Right ventricle myocardium superior (tissue), 1 donor: ENCODE results near the gene SLC39A8. TPM values are rescaled to one million over a fixed set of nuclear protein-coding genes. Genes with fewer than 3 reads are reported as not detected.
"Not testable (repeated sequence)": the region's sequence is repeated elsewhere in the genome, so short reads cannot be mapped to it uniquely, and the experiment has no call there.

Experiments used
- ATAC-seq: fragments of 200-7000 bp; cut with Tn5 transposase; one replicate; pipeline ENCODE4 v1.9.1; 2020; ENCODE audit warnings: mild to moderate bottlenecking; ENCODE audit not compliant: poor library complexity
- DNase-seq: peaks from one replicate; pipeline ENCODE4 v3.0.0-alpha.2; 2020
- intact Hi-C: fragments of 100-400 bp; cut with DNase I; formaldehyde crosslinking; loops from one replicate; pipeline ENCODE4 v1.11.2; 2022
- long read RNA-seq: library from polyadenylated mRNA; unstranded; transcript quantifications from one replicate; pipeline ENCODE4 v2.0.0, GENCODE V29; 2021
- total RNA-seq: library from RNA; stranded (reverse); fragmentation: NEBNext Ultra II Directional; extraction: Animal tissue kit (Norgen Biotek cat#: 25700); gene quantifications from one replicate; pipeline ENCODE4 v1.2.1, GENCODE V29; 2021
- donor health status: DM: no; HTN: yes; CAD: no; lungs with severe emphysema.

SLC39A8 gene
- 1.6 TPM for total RNA-seq
- long read RNA-seq, partial matches to known transcripts, result 0 of 1 reads
- long read RNA-seq, other reads (novel, unspliced or antisense), result 0 of 1 reads

- ATAC-seq (peak; percentile 97), DNase-seq (peak; percentile 90)
- intact Hi-C loops, result no loop called here
Measured at GRCh38 chr4:102344954-102345794, at the start of gene SLC39A8. SLC39A8 (minus strand) TSS chr4:102345482; CDS start chr4:102344662, 820 bp downstream.

GRCh38 chr4:102392033-102392744 lies 46.9 kb upstream of the SLC39A8 start:
- ATAC-seq, result no peak
- intact Hi-C loops, result no loop called here
- no peak for DNase-seq

- intact Hi-C loops, result no loop called here
- DNase-seq, result no peak
- no peak for ATAC-seq
Measured at GRCh38 chr4:102390438-102390837, 45.2 kb upstream of the SLC39A8 start.

- DNase-seq (no peak), ATAC-seq (no peak)
- intact Hi-C loops, result no loop called here
Measured at GRCh38 chr4:102388611-102389010, 43.3 kb upstream of the SLC39A8 start.

- no peak for ATAC-seq
- intact Hi-C loops, result no loop called here
- no peak for DNase-seq
Measured at GRCh38 chr4:102387552-102388150, 42.4 kb upstream of the SLC39A8 start.

GRCh38 chr4:102386966-102387365 lies 41.7 kb upstream of the SLC39A8 start:
- intact Hi-C loops, result no loop called here
- ATAC-seq (no peak), DNase-seq (no peak)

- ATAC-seq, intact Hi-C loops, DNase-seq: not testable (repeated sequence)
Measured at GRCh38 chr4:102380253-102380652, 35.0 kb upstream of the SLC39A8 start.

GRCh38 chr4:102362922-102363432 lies 17.7 kb upstream of the SLC39A8 start:
- DNase-seq, result no peak
- no peak for ATAC-seq
- intact Hi-C loops, result no loop called here

GRCh38 chr4:102358128-102358527 lies 12.8 kb upstream of the SLC39A8 start:
- intact Hi-C loops, result no loop called here
- no peak for ATAC-seq
- no peak for DNase-seq

- ATAC-seq, DNase-seq, intact Hi-C loops: not testable (repeated sequence)
Measured at GRCh38 chr4:102357637-102358036, 12.4 kb upstream of the SLC39A8 start.

GRCh38 chr4:102356562-102357202 lies 11.4 kb upstream of the SLC39A8 start:
- DNase-seq, result no peak
- intact Hi-C loops, result no loop called here
- ATAC-seq, result no peak

- intact Hi-C loops, result no loop called here
- ATAC-seq, result no peak
- DNase-seq, result no peak
Measured at GRCh38 chr4:102355748-102356147, 10.5 kb upstream of the SLC39A8 start.

GRCh38 chr4:102354671-102355454 lies 9.6 kb upstream of the SLC39A8 start:
- no peak for ATAC-seq
- intact Hi-C loops, result no loop called here
- no peak for DNase-seq

GRCh38 chr4:102352781-102353180 lies 7.5 kb upstream of the SLC39A8 start:
- ATAC-seq (no peak), DNase-seq (no peak)
- intact Hi-C loops, result no loop called here

GRCh38 chr4:102350634-102351033 lies 5.4 kb upstream of the SLC39A8 start:
- DNase-seq, result no peak
- ATAC-seq, result no peak
- intact Hi-C loops, result no loop called here

- no peak for DNase-seq
- intact Hi-C loops, result no loop called here
Measured at GRCh38 chr4:102348701-102349100, 3.4 kb upstream of the SLC39A8 start.

GRCh38 chr4:102345795-102346100 lies 466 bp upstream of the SLC39A8 start:
- intact Hi-C loops, result no loop called here
- ATAC-seq, result no peak
- peak; percentile 40 for DNase-seq

More at GRCh38 chr4:102348701-102349100, 3.4 kb upstream of the SLC39A8 start:
- no peak for ATAC-seq

- intact Hi-C loops, result no loop called here
- ATAC-seq, result peak; percentile 88
- peak; percentile 69 for DNase-seq
Measured at GRCh38 chr4:102344520-102344953, 745 bp downstream of the SLC39A8 start.
